ENCODE data around the gene MED16. TPM values are rescaled to one million over a fixed set of nuclear protein-coding genes. Genes with fewer than 3 reads are reported as not detected.

Gene MED16
- total RNA-seq, result 45.8 and 46.6 TPM in 2 replicates

GRCh38 chr19:892894-893689 is at the start of gene MED16, which contains the start of gene RNU6-9:
MED16 (minus strand) TSS chr19:893187; CDS start chr19:891131, 2,056 bp downstream.
RNU6-9 (plus strand) TSS chr19:893484.

DNA sequence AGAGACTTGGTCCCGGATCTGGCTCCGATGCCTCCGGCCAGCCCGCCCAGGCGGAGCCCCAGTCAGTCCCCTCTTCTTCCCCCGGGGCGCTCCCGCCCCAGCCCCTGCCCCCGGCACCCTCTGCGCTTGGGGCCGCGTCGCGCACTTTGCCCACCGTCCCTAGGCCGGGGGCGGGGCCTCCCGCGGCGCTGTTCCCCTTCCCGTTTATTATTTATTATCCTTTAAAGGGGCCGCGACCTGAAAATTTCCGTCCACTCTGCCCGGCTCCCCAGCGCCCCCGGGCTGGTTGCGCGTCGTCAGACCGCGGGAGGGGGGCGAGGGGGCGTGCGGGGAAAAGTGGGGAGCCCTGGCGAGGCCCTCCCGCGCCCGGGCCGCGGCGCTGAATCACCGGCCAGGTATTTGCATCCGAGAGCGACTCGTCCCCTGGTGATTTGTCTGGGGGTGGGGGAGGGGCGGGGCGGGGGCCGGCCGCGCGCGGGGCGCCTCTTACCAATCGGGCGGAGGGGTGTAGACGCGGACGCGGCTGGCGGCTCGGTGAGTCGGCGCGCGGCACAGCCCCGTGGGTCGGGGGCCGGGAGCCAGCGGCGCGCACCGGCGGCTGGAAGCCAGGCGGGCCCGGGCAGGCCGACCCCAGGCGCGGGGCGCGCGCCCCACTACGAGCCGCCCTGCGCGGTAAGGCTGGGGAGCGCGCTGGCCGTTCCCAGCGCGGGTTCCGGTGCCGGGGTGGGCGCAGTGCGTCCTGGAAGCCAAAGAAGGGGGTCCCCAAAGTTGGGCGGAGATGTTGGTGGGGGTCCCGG is 32.7 kb upstream of the MED16 start, which contains the start of gene ARID3A:
ARID3A (plus strand) TSS at position 510 of the 797 bp plus-strand sequence. CDS start 3,494 bp downstream, outside the sequence.

GRCh38 chr19:917323-918151 is 24.6 kb upstream of the MED16 start, which contains the start of gene KISS1R:
KISS1R (plus strand) TSS chr19:917333; CDS start chr19:917503, 170 bp downstream.

GRCh38 chr19:913080-913748 is 20.2 kb upstream of the MED16 start, which contains the start of gene R3HDM4:
R3HDM4 (minus strand) TSS chr19:913219; CDS start chr19:913157, 62 bp downstream.

GRCh38 chr19:858868-859843 is 33.8 kb downstream of the MED16 start, which contains the start of gene CFD:
CFD (plus strand) TSS chr19:859664; CDS start chr19:859690, 26 bp downstream.

DNA sequence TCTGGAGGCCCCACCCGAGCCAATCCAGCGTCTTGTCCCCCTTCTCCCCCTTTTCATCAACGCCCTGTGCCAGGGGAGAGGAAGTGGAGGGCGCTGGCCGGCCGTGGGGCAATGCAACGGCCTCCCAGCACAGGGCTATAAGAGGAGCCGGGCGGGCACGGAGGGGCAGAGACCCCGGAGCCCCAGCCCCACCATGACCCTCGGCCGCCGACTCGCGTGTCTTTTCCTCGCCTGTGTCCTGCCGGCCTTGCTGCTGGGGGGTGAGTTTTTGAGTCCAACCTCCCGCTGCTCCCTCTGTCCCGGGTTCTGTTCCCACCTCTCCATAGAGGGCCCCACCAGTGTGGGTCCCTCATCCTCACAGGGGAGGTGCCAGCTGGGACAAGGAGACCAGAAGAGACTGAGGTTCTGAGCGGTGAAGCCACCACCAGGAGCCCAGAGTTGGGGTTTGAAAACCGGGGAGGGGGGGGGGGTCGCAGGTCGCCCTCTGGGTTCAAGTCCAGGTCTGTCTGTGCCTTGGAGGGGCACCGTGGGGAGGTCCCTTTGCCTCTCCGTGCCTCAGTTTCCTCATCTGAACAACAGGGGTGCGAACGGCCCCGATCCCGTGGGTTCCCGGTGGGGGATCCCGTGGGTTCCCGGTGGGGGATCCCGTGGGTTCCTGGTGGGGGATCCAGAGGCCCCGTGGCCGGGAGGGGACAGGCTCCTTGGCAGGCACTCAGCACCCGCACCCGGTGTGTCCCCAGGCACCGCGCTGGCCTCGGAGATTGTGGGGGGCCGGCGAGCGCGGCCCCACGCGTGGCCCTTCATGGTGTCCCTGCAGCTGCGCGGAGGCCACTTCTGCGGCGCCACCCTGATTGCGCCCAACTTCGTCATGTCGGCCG is 40.6 kb downstream of the MED16 start, which contains the start of gene ELANE:
ELANE (plus strand) TSS at position 168 of the 878 bp plus-strand sequence; CDS start at position 194, 26 bp downstream.

GRCh38 chr19:840519-841206 is 52.3 kb downstream of the MED16 start, which contains the start of gene PRTN3:
PRTN3 (plus strand) TSS chr19:840999; CDS start chr19:841009, 10 bp downstream.

DNA sequence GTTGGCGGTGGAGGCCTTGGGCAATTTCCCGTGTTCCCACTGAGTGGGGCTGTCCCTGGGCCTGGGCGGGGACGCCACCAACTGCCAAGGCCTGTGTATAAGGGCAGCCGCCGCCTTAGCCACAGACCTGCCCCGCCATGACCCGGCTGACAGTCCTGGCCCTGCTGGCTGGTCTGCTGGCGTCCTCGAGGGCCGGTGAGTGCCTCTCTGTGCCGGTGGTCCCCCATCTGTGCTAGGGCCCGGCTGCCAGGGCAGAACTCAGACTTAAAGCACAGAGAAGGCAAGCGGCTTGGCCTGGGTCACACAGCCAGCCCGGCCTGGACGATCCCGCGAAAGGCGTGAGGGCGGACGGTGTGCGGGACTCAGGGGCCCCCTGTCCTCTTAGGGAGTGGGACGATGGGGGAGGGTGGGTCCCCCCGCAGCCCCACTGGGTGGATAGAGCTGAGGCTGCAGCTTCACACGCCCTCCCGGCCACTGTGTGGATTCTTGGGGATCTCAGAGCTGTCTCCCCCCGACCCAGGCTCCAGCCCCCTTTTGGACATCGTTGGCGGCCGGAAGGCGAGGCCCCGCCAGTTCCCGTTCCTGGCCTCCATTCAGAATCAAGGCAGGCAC is 65.2 kb downstream of the MED16 start, which contains the start of gene AZU1:
AZU1 (plus strand) TSS at position 128 of the 612 bp plus-strand sequence; CDS start at position 138, 10 bp downstream.

GRCh38 chr19:821825-822503 is 71.0 kb downstream of the MED16 start, which contains the start of gene PLPPR3:
PLPPR3 (minus strand) TSS chr19:821955; CDS start chr19:821559, 396 bp downstream.

Other genes starting within 250 kb of the MED16 start
- gene RNF126, start 230.0 kb downstream of the MED16 start, total RNA-seq, result 21.5 and 24.1 TPM in 2 replicates
- 15.9 and 77.4 TPM in 2 replicates for gene FSTL3, start 216.8 kb downstream of the MED16 start, total RNA-seq
- gene PRSS57, start 197.7 kb downstream of the MED16 start, total RNA-seq, result 0.17 TPM in 1 of 2 replicates, not detected in the other
- 3.9 and 41.4 TPM in 2 replicates for gene PALM, start 184.3 kb downstream of the MED16 start, total RNA-seq
- gene MISP, start 142.1 kb downstream of the MED16 start, total RNA-seq, result under 0.01 and 0.17 TPM in 2 replicates
- 72.0 and 99.4 TPM in 2 replicates for gene PTBP1, start 95.7 kb downstream of the MED16 start, total RNA-seq
- gene PLPPR3, start 71.2 kb downstream of the MED16 start, total RNA-seq, result 0.15 and 2.5 TPM in 2 replicates
- gene AZU1, start 65.3 kb downstream of the MED16 start, total RNA-seq, result under 0.01 TPM in 1 of 2 replicates, not detected in the other
- gene PRTN3, start 52.2 kb downstream of the MED16 start, total RNA-seq, result not detected in 2 replicates
- 0.66 TPM in 1 of 2 replicates, not detected in the other for gene ELANE, start 40.9 kb downstream of the MED16 start, total RNA-seq
- gene CFD, start 33.5 kb downstream of the MED16 start, total RNA-seq, result 38.5 and 194 TPM in 2 replicates
- not detected in 2 replicates for gene RNU6-9, start 297 bp upstream of the MED16 start, total RNA-seq
- gene R3HDM4, start 20.0 kb upstream of the MED16 start, total RNA-seq, result 16.6 and 23.3 TPM in 2 replicates
- gene KISS1R, start 24.1 kb upstream of the MED16 start, total RNA-seq, result not detected in 2 replicates
- gene ARID3A, start 32.8 kb upstream of the MED16 start, total RNA-seq, result 9.2 and 21.7 TPM in 2 replicates
- gene WDR18, start 91.2 kb upstream of the MED16 start, total RNA-seq, result 45.3 and 69.4 TPM in 2 replicates
- 0.58 and 2.3 TPM in 2 replicates for gene GRIN3B, start 107.2 kb upstream of the MED16 start, total RNA-seq
- 64.1 and 101 TPM in 2 replicates for gene TMEM259, start 127.9 kb upstream of the MED16 start, total RNA-seq
- gene RNU6-2, start 128.3 kb upstream of the MED16 start, total RNA-seq, result not detected in 2 replicates
- 186 and 319 TPM in 2 replicates for gene CNN2, start 133.4 kb upstream of the MED16 start, total RNA-seq
- gene ABCA7, start 146.9 kb upstream of the MED16 start, total RNA-seq, result 6.0 and 7.9 TPM in 2 replicates
- 1.7 and 4.0 TPM in 2 replicates for gene ARHGAP45, start 174.0 kb upstream of the MED16 start, total RNA-seq
- 135 and 143 TPM in 2 replicates for gene POLR2E, start 202.2 kb upstream of the MED16 start, total RNA-seq
- 249 and 483 TPM in 2 replicates for gene GPX4, start 210.8 kb upstream of the MED16 start, total RNA-seq

Data from smooth muscle cell of trachea (primary cell).